LNCAP (cell line): ENCODE results near the gene MAPK6.

Source experiments
- TF ChIP-seq, protein P1 (sequence below): fragments of 450-650 bp; IDR thresholded peaks from 2 replicates; pipeline ENCODE4 v1.5.1; 2017; ENCODE audit warnings: mild to moderate bottlenecking

The MAPK6 gene

DNA sequence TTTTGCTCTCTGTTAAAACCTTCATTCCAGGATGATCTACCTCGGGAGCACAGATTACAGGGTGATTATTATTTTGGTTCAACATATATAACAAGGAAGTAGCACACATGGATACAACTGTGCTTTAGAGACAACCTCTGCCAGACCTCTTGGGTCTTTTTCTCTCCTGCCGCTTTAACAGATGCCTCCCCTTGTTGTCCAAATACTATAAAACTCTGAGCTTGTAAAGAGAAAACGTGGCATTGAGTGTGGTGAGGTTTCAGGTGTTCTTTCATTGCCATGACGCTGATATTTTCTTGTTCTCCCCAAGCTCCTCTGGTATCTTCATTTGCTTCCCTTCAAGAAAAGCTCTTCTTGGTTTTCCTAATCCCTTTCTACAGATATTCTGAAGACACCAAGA lies 64.6 kb downstream of the MAPK6 start:
- TF ChIP-seq, protein P1, sequence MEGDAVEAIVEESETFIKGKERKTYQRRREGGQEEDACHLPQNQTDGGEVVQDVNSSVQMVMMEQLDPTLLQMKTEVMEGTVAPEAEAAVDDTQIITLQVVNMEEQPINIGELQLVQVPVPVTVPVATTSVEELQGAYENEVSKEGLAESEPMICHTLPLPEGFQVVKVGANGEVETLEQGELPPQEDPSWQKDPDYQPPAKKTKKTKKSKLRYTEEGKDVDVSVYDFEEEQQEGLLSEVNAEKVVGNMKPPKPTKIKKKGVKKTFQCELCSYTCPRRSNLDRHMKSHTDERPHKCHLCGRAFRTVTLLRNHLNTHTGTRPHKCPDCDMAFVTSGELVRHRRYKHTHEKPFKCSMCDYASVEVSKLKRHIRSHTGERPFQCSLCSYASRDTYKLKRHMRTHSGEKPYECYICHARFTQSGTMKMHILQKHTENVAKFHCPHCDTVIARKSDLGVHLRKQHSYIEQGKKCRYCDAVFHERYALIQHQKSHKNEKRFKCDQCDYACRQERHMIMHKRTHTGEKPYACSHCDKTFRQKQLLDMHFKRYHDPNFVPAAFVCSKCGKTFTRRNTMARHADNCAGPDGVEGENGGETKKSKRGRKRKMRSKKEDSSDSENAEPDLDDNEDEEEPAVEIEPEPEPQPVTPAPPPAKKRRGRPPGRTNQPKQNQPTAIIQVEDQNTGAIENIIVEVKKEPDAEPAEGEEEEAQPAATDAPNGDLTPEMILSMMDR: no peak

DNA sequence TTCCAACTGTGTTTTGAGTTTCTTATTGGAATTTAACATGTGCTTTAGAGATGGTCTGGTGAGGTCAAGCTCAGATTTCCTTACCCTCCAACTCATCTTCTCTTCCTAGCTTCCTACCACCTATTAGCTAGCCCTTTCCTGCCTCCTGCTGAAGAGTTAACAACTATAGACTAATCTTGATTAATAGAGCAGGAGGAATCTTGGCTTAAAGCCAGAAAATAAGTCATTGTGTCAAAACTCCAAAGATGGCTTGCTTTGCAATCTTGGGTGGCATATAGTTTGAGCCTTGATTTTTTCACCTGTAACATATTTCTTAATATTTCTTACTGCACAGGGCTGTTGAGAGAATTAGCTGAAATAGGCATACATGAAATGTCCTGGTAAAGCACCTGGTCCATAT lies 66.3 kb downstream of the MAPK6 start:
- TF ChIP-seq, protein P1: no peak

DNA sequence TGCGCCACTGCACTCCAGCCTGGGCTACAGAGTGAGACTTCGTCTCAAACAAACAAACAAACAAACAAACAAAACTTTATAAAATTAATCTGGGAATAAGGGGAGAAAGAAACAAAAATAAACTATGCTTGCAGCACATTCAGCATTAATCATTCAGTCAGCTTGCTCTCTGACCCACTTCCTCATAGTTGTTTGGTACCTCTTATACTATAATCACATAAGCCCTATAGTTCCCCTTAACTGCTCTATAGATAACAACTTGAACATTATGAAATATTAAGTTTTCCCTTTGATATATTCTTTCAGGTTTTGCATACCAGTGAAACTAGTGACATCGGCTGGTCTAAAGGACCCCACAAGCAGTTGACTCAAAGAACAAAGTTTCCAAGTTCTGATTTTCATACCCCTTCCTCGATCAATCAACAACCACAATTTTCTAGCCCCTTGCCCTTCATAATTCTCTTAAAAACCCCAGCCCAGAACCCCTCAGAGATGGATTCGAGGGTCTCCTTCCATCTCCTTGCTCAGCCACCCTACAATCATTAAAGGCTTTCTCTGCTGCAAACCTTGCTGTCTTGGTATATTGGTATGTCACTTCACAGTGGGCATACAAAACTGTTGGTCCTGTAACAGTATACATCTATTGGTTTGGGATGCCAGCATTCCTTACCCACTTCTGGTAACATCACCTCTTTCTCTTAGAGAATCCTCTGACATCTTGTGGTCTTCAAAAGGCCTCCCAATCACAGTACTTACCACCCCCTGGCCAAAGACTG lies 67.2 kb downstream of the MAPK6 start:
- TF ChIP-seq, protein P1: no peak

DNA sequence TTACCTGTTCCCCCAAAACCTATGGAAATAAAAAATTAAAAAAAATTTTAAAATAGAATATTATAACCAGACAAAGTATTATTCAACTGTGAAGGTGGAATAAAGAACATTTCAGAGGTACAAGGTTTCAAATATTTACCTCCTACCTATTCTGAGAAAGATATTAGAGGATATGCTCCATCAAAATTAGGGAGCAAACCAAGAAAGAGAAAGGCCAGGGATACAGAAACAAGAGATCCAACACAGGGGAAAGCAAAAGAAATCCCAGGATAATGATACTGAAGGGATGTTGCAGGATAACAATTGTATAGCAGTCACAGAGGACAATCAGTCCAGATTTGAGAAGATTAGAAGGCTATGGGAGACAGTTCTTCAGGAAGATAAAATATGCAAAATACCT lies 71.2 kb downstream of the MAPK6 start:
- TF ChIP-seq, protein P1: no peak

DNA sequence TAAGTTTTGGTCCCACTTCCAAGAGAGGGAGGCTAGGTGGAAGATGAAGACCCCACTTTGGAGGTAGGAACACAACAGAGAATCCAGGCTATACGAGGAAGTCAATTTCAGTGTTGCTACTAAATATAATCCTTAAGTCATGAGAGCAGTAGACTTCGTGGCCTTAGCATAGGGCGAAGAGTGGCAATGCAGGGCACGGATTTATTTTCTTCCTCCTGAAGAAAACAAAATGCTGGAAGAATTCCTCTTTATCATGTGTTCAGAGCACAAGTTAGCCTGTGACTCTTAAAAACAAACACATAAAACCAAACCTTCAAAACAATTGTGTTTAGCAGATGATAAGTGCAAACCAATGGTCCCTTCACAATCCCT lies 74.1 kb downstream of the MAPK6 start:
- TF ChIP-seq, protein P1: no peak

DNA sequence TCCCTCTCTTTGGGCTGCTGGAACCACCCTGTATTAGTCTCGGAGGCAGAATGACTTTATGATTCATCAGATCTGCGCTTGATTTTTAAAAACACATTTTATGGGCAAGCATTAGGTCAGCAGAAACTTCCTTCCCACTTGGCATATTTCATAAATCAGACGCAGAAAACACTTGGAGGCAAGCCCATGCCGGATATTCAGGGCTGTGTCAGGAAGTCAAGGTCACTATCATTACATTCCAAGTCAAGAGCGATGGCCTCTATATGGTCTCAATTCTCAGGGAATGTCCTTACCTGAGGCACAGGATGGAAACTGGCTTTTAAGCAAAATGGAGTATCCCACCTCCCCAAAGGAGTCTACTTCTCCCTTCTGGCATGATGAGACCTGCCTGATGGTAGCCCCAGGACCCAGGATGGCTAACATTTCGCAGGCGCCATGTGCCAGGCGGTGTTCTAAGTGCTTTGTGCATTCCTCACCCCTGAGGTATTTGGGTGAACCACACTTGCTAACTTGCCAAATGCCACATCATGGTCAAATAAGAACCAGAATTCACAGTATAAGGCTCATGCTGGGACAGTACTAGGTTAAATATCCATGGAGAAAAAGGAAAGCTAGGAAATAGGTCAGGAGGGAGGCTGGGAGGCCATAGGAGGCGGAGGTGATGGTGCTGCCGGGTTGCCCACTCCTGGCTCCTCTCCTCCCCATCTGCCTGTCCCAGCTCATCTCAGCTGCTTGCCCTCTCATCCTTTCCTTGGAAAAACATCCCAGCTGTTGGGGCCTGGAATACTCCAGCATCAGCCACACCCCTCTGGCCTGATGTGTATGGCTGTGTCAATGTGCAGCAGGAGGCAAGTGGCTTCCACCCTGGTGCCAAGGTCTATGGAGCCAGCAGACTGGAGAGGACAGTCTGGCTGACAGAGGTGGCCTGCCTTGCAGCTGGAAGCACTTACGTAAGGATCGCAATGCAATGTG lies 74.8 kb downstream of the MAPK6 start:
- TF ChIP-seq, protein P1: no peak

DNA sequence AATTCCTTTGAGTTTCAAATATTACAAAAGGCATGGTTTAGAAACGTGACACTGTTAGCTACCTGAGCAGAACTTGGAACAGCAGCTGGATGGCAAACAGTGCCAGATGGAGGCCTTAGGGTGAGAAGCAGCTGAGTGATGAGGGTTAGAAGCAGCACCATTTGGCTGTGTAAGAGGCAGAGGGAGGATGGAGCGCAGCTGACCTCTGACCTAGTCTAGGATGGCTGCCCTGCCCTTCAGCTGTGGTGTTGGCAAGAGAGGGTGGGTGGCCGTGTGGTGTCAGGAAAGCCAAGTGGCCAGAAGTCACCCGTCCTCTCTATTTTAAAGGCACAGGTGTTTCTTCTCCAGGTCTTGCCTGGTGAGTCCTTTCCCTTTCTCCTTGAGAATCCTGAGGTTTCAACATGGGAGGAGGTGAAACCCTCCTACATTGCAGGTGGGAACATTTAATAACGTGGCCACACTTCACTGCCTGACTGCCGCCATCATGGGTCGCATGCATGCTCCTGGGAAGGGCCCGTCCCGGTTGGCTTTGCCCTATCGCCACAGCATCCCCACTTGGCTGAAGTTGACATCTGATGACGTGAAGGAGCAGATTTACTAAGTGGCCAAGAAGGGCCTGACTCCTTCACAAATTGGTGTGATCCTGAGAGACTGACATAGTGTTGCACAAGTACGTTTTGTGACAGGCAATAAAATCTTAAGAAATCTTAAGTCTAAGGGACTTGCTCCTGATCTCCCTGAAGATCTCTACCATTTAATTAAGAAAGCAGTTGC lies 76.0 kb downstream of the MAPK6 start:
- TF ChIP-seq, protein P1: no peak
